Hepatocyte (in vitro differentiated cells): ENCODE data around the gene NCOA7.

Source experiments
- EZH2 ChIP-seq: fragments of 200-600 bp; sonication (generic); IDR thresholded peaks from 2 replicates; pipeline ENCODE4 v1.6.1; 2016; ENCODE audit warnings: antibody characterized with exemption, mild to moderate bottlenecking, borderline replicate concordance
- EZH2phosphoT487 ChIP-seq: fragments of 200-600 bp; sonication (generic); IDR thresholded peaks from one replicate; pipeline ENCODE4 v1.6.1; 2018; ENCODE audit warnings: antibody characterized with exemption, mild to moderate bottlenecking, low read depth, moderate library complexity; ENCODE audit not compliant: unreplicated experiment, severe bottlenecking
- TF ChIP-seq, protein P1 (sequence below): fragments of 200-600 bp; sonication (generic); IDR thresholded peaks from 2 replicates; pipeline ENCODE4 v1.5.1; 2016; ENCODE audit warnings: antibody characterized with exemption, mild to moderate bottlenecking; ENCODE audit not compliant: poor library complexity

DNA sequence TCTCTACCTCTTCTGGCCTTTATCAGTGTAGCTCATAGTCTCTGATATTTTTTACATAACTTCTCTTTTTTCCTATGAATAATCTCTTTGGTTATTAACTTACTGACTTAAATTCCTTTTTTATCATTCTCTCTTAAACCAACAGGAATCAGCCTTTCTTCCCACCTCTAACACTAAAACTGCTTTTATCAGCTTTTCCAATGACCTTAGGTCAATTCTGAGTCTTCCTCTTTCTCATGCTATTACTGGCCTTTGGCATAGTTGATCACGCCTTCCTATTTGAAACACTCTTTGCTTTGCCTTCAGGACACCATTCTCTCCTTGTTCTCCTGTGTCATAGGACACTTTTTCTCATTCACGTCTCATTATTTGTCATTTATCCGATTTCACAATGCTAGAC is 157.7 kb downstream of the NCOA7 start:
- TF ChIP-seq, protein P1, sequence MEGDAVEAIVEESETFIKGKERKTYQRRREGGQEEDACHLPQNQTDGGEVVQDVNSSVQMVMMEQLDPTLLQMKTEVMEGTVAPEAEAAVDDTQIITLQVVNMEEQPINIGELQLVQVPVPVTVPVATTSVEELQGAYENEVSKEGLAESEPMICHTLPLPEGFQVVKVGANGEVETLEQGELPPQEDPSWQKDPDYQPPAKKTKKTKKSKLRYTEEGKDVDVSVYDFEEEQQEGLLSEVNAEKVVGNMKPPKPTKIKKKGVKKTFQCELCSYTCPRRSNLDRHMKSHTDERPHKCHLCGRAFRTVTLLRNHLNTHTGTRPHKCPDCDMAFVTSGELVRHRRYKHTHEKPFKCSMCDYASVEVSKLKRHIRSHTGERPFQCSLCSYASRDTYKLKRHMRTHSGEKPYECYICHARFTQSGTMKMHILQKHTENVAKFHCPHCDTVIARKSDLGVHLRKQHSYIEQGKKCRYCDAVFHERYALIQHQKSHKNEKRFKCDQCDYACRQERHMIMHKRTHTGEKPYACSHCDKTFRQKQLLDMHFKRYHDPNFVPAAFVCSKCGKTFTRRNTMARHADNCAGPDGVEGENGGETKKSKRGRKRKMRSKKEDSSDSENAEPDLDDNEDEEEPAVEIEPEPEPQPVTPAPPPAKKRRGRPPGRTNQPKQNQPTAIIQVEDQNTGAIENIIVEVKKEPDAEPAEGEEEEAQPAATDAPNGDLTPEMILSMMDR = no peak
- TF ChIP-seq EZH2phosphoT487 (no peak), EZH2 (no peak)
